Myocyte (in vitro differentiated cells): ENCODE data around the gene PNN. TPM values are rescaled to one million over a fixed set of nuclear protein-coding genes. Genes with fewer than 3 reads are reported as not detected.
A peak's percentile ranks its signal among the peaks of the same experiment; 100 is the strongest.

Source experiments
- DNase-seq: peaks from one replicate; pipeline ENCODE4 v3.0.0-alpha.2; 2012; ENCODE audit warnings: low read depth
- total RNA-seq: library from RNA; depleted of rRNA; stranded (reverse); fragments of >200 nt; gene quantifications from 2 replicates; pipeline ENCODE4 v1.2.3, GENCODE V29; 2014

Gene PNN
- total RNA-seq, 1 donor from 2014 or later, result 24.0 TPM

GRCh38 chr14:39228509-39229221 lies 53.6 kb downstream of the PNN start:
- no peak for DNase-seq

DNA sequence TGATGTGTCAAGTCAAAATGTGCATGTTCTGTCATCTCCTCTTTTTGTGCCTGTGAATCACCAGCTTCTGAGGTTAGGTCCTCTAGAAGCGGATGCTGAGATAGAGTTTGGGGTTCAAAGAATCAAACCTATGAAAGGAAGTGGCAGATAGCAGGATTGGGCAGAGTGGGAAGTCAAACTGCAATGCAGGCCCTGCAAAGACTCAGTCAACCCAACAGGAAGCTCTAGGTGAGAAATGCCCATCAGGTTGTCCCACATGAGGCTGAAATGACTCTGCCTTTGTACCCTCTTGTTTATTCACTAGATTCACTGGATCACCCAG lies 54.1 kb downstream of the PNN start:
- DNase-seq, result peak; percentile 19

DNA sequence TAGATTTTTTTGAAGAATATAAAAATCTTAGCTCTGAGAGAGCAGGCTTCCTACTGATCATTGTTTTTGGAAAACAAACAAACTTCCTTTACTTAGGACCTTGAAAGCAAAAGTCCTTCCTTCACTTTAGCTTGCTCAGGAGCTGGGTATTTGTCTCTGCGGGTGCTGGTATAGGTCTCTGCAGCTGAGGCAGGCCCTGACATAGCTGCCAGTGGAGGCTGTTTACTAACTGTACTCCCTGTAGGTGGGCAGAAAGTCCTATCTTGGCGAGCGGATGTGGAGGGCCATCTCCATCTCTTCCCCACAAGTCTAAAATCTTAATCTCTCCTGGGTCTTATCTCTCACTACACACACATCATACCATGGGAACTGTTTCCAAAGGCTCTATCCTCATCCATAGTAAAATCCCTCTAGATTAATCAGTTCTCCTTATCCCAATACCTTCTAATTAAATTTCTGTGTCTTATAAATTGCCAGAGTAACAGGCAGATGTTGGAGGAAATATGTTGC lies 54.6 kb downstream of the PNN start:
- DNase-seq, result no peak

DNA sequence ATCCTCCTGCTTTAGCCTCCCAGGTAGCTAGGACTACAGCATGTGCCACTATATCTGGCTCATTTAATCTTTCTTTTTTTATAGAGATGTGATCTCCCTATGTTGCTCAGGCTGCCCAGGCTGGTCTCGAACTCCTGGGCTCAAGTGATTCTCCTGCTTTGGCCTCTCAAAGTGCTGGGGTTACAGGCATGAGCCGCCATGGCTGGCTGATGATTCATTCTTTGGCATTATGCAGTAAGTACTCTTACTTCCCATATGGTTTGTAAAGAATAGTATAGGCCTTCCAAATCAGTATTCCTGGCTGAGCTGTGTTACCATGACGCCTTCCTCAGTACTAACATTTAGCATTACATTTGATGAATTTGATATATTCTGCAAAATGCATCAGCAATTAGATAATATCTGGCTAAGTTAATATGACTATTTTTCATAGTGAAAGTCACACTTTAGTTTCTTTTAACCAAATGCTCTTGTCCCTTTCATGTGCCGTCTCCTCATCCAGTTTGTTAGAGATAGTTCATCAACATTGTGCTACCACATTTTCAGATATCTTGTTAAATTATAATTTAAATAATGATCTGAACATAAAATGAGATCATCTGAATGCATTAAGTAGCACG lies 55.5 kb downstream of the PNN start:
- DNase-seq, result no peak

DNA sequence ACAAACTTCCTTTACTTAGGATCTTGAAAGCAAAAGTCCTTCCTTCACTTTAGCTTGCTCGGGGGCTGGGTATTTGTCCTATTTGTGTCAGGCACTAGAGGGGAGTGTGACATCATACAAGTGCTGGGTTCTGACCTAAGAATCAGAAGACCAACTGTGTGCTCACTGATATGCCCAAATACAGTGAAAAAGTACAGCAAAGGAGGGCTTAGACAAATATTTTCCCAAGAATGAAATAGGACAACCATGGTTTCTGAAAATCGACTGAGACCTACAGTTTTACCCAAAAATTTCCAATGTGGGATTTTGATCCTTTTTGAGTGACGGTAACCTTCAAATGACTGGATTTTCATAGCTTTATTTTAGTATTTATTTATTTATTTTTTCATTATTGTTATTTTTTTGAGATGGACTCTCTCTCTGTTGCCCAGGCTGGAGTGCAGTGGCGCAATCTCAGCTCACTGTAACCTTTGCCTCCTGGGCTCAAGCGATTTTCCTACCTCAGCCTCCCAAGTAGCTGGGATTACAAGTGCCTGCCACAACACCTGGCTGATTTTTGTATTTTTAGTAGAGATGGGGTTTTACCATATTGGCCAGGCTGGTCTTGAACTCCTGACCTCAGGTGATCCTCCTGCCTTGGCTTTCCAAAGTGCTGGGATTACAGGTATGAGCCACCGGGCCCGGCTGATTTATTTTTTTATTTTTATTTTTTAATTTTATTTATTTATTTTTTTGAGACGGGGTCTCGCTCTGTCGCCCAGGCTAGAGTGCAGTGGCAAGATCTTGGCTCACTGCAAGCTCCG lies 56.9 kb downstream of the PNN start:
- DNase-seq, result peak; percentile 41

Other genes starting within 250 kb of the PNN start
- gene SEC23A, start 72.0 kb upstream of the PNN start, total RNA-seq, result 140 and 184 TPM in 2 replicates
- 21.1 and 37.9 TPM in 2 replicates for gene GEMIN2, start 60.9 kb upstream of the PNN start, total RNA-seq
- 20.3 and 26.2 TPM in 2 replicates for gene TRAPPC6B, start 4.9 kb upstream of the PNN start, total RNA-seq
- gene MIA2, start 58.7 kb downstream of the PNN start, total RNA-seq, result 12.5 and 24.4 TPM in 2 replicates